Liver (tissue), 9 donors: ENCODE results near the gene HOXC11. TPM values are rescaled to one million over a fixed set of nuclear protein-coding genes. Genes with fewer than 3 reads are reported as not detected.

Experiments
- DNase-seq: peaks from one replicate; pipeline ENCODE4 v3.0.0-alpha.2; 2017; ENCODE audit warnings: low spot score
- H3K27ac ChIP-seq, 2 donors: one replicate each; pipeline ENCODE4 v1.7.0; 2013; ENCODE audit warnings: inconsistent platforms in 2 of 2, low read length in 2 of 2, control low read depth in 1 of 2, low read depth in 1 of 2, mild to moderate bottlenecking in 1 of 2
- H3K27me3 ChIP-seq, 4 donors: one replicate each; pipeline versions ENCODE4 v1.6.1 to v1.7.0; 2013; ENCODE audit warnings: low read length in 3 of 4, inconsistent platforms in 1 of 4, mild to moderate bottlenecking in 1 of 4, moderate library complexity in 1 of 4; ENCODE audit not compliant: control insufficient read depth in 4 of 4, insufficient read depth in 4 of 4
- H3K36me3 ChIP-seq, 4 donors: one replicate each; pipeline versions ENCODE4 v1.6.1 to v1.7.0; 2013; ENCODE audit warnings: low read length in 3 of 4, mild to moderate bottlenecking in 3 of 4, low read depth in 1 of 4, moderate library complexity in 1 of 4; ENCODE audit not compliant: control insufficient read depth in 4 of 4, insufficient read depth in 3 of 4
- H3K4me1 ChIP-seq, 4 donors: one replicate each; pipeline versions ENCODE4 v1.6.1 to v1.7.0; 2013; ENCODE audit warnings: low read length in 3 of 4, mild to moderate bottlenecking in 3 of 4, moderate library complexity in 1 of 4; ENCODE audit not compliant: control insufficient read depth in 4 of 4, insufficient read depth in 4 of 4
- H3K4me3 ChIP-seq, 3 donors: one replicate each; pipeline versions ENCODE4 v1.6.1 to v1.7.0; 2013; ENCODE audit warnings: low read length in 3 of 3, control low read depth in 1 of 3, low read depth in 1 of 3, mild to moderate bottlenecking in 1 of 3
- H3K9ac ChIP-seq, 2 donors: one replicate each; pipeline ENCODE4 v1.7.0; 2013; ENCODE audit warnings: low read length in 2 of 2, mild to moderate bottlenecking in 2 of 2, moderate library complexity in 2 of 2, control low read depth in 1 of 2, low read depth in 1 of 2
- H3K9me3 ChIP-seq, 4 donors: one replicate each; pipeline versions ENCODE4 v1.6.1 to v1.7.0; 2013; ENCODE audit warnings: low read length in 3 of 4; ENCODE audit not compliant: control insufficient read depth in 4 of 4
- ATF3 ChIP-seq: IDR thresholded peaks from 2 replicates; pipeline ENCODE4 v1.6.1; 2016; ENCODE audit warnings: antibody characterized with exemption
- CTCF ChIP-seq: fragments of 150-350 bp; IDR thresholded peaks from 2 replicates; pipeline ENCODE4 v1.5.1; 2017; ENCODE audit warnings: improper control_type of control experiment, low read depth, low read length; ENCODE audit not compliant: missing input control
- FOXA2 ChIP-seq: IDR thresholded peaks from 2 replicates; pipeline ENCODE4 v1.6.1; 2016; ENCODE audit warnings: antibody characterized with exemption
- HNF4G ChIP-seq: IDR thresholded peaks from 2 replicates; pipeline ENCODE4 v1.6.1; 2016; ENCODE audit warnings: antibody characterized with exemption
- JUND ChIP-seq, 2 donors: IDR thresholded peaks; 2 replicates each; pipeline ENCODE4 v1.6.1; 2016; ENCODE audit warnings: antibody characterized with exemption in 2 of 2
- MAX ChIP-seq: IDR thresholded peaks from 2 replicates; pipeline ENCODE4 v1.6.1; 2016; ENCODE audit warnings: antibody characterized with exemption
- NR2F2 ChIP-seq: IDR thresholded peaks from 2 replicates; pipeline ENCODE4 v1.6.1; 2016; ENCODE audit warnings: antibody characterized with exemption
- RAD21 ChIP-seq, 2 donors: IDR thresholded peaks; 2 replicates each; pipeline ENCODE4 v1.6.1; 2016; ENCODE audit warnings: antibody characterized with exemption in 2 of 2, mild to moderate bottlenecking in 2 of 2
- RXRA ChIP-seq, 2 donors: IDR thresholded peaks; 2 replicates each; pipeline ENCODE4 v1.6.1; 2017 to 2018; ENCODE audit warnings: antibody characterized with exemption in 2 of 2, mild to moderate bottlenecking in 1 of 2
- SP1 ChIP-seq: IDR thresholded peaks from 2 replicates; pipeline ENCODE4 v1.6.1; 2018; ENCODE audit warnings: antibody characterized with exemption, mild to moderate bottlenecking
- YY1 ChIP-seq: IDR thresholded peaks from 2 replicates; pipeline ENCODE4 v1.6.1; 2016; ENCODE audit warnings: antibody characterized with exemption, mild to moderate bottlenecking
- ZBTB33 ChIP-seq: IDR thresholded peaks from 2 replicates; pipeline ENCODE4 v1.6.1; 2016; ENCODE audit warnings: antibody characterized with exemption
- WGBS: extraction: QIAGEN DNeasy Blood & Tissue Kit; methylation state at CpG from one replicate; pipeline ENCODE4 v1.1.7; 2013; 5-methylcytosine and 5-hydroxymethylcytosine counted together
- polyA plus RNA-seq, 2 donors: library from polyadenylated mRNA; stranded (reverse) in 1 of 2; unstranded in 1 of 2; fragments of 200-250 nt in 1 of 2; fragments of >200 nt in 1 of 2; fragmentation: Nextera tagmentation in 1 of 2; extraction: Ambion mirVana in 1 of 2; gene quantifications; one replicate each; pipeline versions ENCODE4 v1.2.1 to v1.2.3, GENCODE V29; 2013 to 2015
- total RNA-seq, 2 donors: library from RNA; depleted of rRNA; stranded (reverse); fragments of >200 nt; gene quantifications; one replicate each; pipeline ENCODE4 v1.2.3, GENCODE V29; 2014
- donor health status: healthy.
- donor health status: healthy.
- donor health status: healthy.
- donor health status: healthy.
- donor health status: healthy.

Gene HOXC11
- total and polyA plus RNA-seq, 4 donors, result not detected

- Histone ChIP-seq H3K9me3 (no peaks in the 10 kb centered on the region), H3K4me1 (peaks cover under 1 to 15% (median 9%) of the 10 kb centered on the region in 4 donors), H3K27me3 (peaks cover 5 to 54% (median 12%) of the 10 kb centered on the region in 4 donors), H3K4me3 (no peak overlapping the region), H3K9ac (no peak overlapping the region), H3K27ac (no peak overlapping the region), H3K36me3 (no peaks in the 10 kb centered on the region)
- no peak for DNase-seq
- TF ChIP-seq HNF4G (no peak), RXRA (IDR thresholded peaks at IDR 0.05) (no peak), CTCF (no peak), ATF3 (no peak), YY1 (no peak), NR2F2 (no peak), JUND (IDR thresholded peaks at IDR 0.05) (no peak), RAD21 (IDR thresholded peaks at IDR 0.05) (no peak), FOXA2 (no peak), MAX (no peak), SP1 (no peak)
- 5% methylated on average over 26 of the region's 26 CpGs for WGBS
Observed at GRCh38 chr12:54005531-54005852, 32.6 kb downstream of the HOXC11 start.

GRCh38 chr12:54005853-54006558, 33.1 kb downstream of the HOXC11 start:
- peaks cover 5 to 53% (median 12%) of the 10 kb centered on the region in 4 donors for H3K27me3 ChIP-seq
- TF ChIP-seq ZBTB33, result no peak
- peak; percentile 97 for TF ChIP-seq CTCF
- TF ChIP-seq RAD21 (IDR thresholded peaks at IDR 0.05), result peak; percentile 91 to 92
- peaks cover 0 to 15% (median 9%) of the 10 kb centered on the region in 4 donors for H3K4me1 ChIP-seq
- H3K27ac ChIP-seq, result no peak overlapping the region
- H3K9me3 ChIP-seq, result no peaks in the 10 kb centered on the region
- no peaks in the 10 kb centered on the region for H3K36me3 ChIP-seq
- H3K9ac ChIP-seq, result peak overlapping the region in 1 of 2 donors; percentile 67
- peak; percentile 86 for DNase-seq
- 3% methylated on average over 39 of the region's 39 CpGs for WGBS
- H3K4me3 ChIP-seq, result peak overlapping the region in 2 of 3 donors; percentile 30 to 39
